Measurements from ENCODE around the gene DNPH1.
A peak's percentile ranks its signal among the peaks of the same experiment; 100 is the strongest.

Gene DNPH1, protein sequence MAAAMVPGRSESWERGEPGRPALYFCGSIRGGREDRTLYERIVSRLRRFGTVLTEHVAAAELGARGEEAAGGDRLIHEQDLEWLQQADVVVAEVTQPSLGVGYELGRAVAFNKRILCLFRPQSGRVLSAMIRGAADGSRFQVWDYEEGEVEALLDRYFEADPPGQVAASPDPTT

DNA sequence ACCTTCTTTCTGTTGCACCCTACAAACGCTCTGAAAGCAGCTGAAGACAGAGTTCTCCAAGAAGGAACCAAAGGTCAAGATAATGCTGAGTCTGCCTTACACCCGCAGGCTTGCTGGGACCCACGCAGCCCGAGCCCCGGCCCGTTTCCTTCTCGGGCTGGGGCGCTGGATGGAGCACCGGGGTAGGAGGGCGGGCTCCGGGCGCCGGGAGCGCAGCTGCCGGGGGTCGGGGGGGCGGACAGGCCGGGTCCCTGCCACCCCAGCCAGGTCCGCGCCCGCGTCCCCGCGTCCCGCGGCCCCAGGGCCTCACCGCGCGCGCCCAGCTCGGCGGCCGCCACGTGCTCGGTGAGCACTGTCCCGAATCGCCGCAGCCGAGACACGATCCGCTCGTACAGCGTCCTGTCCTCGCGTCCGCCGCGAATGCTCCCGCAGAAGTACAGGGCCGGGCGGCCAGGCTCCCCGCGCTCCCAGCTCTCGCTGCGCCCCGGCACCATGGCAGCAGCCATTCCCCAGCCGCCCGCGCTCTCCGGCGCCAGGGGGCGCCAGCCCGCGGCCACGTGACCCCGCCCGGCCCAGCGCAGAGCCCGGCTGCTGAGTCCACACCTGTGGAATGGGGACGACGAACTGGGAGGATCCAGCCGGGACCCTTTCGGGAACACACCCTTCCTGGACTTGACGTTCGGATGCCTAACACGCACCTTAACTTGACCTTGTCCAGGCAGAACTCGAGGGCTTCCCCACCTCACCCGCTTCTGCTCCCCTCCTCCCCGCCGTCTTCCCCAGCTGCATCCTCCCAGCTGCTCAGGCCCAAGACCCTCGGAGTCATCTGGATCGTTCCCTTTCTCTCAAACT is at the start of gene DNPH1:
Gene DNPH1, minus strand, starts transcription at position 531 of the 852 bp plus-strand sequence. Its CDS starts 25 bp downstream, at position 506.
- DNase-seq: peak; percentile 82

DNA sequence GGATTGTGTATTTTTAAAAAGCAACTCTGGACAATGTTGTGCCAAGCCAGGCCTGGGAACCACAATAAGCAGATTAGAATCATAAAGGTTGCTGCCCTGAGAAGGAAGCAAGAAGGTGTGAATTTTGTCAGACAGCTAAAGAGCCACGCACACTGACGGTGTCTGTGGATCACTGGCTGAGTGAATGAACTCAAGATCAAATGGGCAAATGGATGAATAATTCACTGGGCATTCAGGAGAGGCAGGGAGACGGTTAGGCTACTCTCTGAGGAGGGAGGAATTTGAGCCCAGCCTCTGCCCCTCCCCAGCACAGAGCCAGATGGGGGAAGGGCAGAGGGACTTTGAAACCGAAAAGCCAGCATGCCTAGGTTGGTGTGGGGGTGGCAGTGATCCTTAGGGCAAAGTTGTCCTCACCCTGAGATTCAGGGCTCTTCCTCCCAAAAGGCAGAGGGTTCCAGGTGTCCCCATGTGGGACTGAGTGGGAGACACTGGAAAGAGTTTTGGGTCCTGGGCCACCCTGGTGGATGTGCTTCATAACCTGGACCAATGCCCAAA is 49.3 kb upstream of the DNPH1 start:
- no peak for DNase-seq

DNA sequence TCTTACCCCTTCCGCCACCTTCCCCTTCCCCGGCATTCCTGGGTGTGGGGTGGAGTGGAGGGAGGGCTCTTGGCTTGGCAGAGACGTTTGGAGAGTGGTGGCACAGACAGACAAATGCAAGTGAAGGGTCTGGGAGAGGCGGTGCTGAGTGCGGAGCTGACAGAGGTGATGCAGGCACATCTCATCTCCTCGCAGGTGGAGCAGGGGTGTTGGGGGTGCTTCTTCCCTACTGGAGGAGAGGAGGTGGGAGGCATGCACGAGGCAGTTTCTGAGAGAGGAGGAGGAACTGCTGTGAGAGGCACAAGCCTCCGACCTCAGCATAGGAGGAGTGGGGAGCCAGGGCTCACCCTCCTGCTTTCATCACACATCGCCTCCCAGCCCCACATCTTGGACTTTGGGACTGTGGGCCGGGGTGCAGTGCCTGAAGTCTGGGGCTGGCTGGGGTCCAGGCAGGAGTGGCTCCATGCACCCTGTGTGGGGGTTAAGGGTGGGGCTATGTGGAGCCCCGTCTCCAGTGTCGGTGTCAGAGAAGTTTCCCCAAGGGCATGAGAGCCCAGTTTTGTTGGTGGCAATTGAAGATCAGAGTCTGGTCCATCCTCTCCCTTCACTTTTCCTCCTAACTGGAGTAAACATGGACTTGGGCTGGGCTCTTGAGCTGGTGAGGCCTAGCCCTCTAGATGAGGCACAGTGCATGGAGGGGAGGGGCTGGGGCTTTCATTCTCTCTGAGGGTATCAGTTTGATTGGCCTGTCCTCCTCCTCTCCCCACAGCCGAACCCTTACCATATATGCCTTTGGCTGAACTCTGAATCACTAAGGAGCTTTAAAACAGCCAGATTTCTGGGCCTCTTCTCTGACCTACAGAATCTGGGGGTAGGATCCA is 48.6 kb upstream of the DNPH1 start:
- DNase-seq: no peak

DNA sequence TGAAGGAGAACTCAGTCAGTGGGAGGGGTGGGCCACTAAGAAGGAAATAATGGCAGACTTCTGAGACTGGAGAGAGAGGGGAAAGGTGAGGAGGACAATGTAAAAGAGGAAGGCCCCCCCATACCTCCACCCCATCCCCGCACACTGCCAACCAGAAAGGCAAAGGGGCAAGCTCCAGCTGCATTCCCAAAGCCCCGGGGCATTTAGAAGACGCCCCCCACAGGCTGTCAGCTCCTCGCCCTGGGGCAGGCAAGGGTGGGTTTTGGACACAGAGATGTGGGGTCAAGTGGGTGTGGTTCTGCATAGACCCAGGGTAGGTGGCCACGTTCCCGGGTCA is 48.0 kb upstream of the DNPH1 start:
- no peak for DNase-seq

DNA sequence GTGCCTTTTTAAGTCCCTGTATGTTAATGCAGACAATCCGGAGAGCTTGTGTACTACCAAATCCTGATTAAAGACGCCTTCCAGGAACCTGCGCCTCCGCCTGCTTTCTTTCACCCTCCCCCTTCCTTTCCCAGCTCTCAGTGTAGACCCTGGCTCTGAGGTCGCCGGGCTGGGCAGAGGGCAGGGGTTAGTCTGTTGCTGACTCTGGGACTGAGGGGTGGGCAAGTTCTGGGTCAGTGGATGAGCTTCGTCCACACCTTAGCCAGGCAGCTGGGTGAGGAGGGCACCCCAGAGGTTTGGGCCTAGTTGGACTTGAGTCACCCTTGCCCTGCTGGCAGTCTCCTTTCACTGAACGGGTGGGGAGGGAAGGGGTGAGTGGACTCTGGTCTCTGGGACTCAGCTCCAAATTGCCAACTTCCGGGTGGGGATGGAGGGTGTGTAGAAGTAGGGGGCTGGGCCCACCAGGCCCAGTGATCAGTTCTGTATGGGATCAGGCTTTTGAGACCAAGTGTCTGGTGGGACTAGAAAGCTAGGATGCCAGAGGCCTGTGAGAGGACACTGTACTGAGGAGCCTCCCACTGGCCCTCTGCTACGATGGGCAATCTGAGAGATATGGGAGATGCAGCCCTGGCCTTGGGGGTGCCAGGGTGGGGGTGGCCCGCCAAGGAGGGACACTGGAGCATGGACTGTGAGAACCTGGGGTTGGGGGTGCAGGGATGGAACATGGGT is 47.5 kb upstream of the DNPH1 start:
- no peak for DNase-seq

DNA sequence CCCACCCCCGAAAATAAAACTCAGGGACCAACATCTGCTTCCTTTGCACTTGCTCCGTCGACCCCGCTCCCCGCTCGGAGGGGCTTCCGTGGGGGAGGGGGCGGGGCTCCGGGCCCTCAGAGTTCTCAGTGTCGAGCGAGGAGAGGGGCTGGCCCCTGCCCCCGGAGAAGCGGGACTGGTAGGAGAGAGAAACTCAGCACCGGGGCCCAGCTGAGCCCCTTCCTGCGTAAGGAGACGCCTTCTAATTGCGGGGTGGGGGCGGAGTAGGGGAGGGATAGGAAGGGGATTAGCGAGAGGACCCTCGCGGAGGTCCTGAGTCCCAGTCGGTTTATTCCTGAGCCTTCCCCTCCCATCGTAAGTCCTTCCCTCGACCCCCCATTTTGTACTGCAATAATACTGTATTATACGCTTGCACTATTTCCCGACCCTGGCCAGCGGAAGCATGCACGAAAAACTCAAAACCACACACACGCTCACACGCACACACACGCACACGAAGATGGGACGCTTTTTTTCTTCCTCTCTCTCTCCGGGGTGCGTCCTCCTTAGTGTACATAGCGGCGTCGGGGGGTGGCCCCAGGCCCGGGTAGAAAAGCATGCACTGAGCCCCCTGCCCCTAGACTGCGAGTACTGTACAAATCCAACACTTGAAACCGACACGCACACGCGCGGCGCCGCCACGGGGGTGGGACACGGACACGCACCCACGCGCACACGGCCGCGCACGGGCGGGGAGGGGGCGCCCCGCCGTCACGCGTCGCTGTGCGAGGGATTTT is 46.7 kb upstream of the DNPH1 start:
- DNase-seq: peak; percentile 20

DNA sequence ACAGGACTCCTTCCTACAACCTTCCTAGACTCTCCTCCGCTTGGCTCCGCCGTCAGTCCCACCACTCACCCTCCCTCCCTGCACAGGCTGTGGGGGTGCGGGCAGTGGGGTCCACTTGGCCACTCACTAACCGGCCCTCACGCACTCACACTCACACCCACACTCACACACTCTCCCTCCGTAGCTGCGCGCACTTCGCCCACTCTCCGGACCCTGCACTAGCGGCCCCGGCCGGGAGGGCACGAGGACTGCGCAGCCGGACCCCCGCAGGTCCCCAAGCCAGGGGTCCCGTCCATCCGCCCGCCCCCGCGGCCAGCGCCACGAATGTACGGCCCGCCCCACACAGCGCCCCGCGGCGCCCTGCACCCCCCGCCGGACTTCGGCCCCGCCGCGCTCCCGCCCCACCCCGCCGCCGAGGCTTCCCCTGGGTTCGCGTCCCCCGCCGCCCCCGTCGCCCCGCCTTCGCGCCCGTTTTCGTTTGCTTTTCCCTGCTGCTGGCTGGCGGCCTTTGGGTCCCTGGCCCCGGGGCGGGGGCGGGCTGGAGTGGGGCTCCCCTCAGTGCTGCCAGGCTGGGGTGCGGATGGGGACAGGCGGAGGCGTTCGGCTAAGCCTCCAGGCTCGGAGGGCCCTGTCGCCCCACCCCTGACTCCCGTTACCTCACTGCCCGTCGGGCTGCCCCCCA is 45.8 kb upstream of the DNPH1 start:
- peak; percentile 43 for DNase-seq

DNA sequence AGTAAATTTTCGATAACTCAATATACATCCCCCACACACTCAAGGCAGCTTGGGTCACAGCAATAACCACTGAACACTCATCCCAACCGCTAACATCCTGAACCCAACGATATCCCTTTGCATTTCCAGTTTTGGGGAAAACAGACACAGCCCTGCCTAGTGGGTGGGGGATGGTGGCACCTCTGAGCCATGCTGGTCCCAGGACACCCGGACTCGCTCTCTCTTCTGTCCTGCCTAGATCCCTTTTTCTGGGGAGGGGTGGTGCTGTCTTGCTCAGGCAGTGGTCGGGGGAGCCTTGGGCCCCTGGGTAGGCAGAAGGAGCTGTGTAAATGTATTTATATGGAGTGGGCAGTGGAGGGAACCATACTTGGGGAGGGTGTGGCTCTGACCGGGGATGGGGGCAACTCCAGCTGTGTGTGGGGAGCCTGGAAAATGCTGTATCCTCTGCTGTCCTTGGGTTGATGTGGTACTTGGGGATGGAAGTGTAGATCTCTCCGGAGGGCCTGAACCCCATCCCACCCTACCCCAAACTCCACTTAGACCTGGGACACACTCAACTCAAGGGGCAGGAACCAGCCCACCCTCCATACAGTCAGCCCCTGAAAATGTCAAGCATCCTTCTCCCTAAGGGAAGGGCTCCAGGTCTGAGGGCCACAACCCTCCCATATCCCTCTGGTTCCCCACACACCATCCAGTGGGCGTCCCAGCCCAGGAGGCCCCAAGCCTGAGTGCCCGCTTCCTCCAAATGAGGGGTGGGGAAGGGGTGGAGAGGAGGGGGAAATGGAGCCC is 45.0 kb upstream of the DNPH1 start:
- DNase-seq: no peak

DNA sequence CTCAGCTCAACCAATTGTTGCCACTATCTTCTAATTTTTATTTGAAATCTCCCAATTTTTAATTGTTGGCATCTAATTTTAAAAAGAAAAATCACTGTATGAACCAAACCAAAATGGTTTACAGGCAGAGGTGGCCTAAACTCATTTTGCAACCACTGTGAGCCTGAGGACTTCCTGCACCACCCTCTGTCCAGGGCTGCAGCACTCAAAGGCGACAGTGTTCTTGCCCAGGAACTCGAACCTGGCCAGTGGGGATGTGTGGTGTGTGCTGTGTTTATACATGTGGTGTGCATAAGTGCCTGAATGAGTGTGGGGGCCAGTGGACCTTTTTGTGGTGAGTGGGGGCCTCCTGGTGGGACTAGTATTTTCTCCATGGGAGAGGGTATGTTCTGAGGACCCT is 44.4 kb upstream of the DNPH1 start:
- no peak for DNase-seq

DNA sequence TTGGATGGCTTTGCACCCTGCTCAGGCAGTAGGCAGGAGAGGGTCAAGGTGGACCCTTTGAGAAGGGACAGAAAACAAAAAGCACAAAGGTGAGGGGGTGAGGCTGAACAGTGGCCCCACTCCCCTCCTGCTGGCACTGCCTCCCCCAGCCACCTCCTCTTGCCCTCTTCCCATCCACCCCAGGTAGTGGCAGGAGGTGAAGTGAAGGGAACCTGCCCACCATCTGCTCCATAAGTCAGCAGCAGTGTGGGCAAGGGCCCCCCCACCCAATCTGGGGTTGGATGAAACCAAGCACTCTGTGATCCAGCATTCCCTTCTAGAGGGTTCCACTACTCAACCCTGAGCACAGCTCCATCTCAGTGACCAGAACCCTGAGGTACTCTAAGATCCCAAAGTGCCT is 42.7 kb upstream of the DNPH1 start:
- no peak for DNase-seq

DNA sequence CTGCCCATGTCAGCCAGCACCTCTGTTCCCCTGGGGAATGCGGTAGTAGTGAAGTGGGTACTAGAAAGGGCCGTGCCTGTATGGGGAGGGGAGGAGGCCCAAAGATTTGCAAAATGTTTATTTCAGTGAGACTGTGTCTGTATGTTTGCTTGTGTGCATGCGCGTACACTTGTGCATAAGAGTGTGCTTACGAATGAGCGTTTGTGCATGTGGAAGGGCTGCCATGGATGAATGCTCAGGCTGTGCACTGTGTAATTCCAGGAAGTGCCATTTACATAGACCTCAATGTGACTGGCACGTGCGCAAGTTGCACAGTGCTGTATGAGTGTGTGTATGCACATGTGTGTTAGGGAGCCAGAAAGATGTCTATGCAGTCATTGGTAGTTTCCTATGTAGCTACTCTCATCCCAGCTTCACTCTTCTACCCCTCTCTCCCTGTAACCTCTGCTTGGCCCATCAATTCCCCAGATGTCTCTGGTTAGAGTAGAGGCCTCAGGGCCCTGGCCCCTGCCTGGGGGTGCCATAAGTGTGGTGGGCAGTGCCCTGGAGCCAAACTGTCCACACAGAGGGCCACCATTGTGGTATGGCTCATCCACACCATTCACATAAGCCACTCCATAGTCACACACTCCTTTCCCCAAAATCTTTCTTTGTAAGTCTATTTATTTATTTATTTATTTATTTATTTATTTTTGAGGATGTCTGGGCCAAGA is 42.0 kb upstream of the DNPH1 start:
- DNase-seq: no peak

DNA sequence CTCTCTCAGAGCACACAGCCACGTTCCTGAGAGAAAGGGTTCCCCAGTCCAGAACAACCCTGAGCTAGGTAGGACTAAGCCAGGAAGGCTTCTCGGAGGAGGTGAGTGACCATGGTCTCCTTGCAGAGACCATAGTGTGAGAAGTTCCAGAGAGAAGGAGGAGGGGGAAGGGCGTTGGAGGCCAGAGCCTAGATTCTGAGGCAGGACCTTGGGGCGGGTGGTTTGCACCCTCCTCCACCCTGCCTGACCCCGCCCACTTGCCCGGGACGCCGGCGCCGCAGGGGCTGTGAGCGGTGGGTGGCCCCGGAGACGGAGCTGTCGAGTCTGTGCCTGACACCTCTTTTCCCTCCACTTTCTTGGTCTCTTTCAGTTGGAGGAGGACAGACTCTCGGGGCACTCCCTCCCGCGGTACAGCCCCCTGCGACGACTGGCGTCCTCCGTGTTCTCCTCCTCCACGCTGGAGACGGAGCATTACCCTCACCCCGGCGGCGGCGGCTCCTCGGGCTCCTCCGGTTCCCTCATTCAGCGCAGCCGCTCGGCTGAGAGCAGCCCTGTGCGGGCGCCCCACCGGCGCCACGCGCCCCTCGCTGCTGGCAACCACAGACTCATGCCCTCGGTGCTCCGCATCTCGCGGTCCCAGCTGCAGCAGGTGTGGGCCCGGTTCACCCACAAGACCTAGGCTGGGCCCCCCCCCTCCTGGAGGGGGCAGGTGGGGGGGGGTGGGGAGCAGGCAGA is 40.2 kb upstream of the DNPH1 start:
- peak; percentile 51 for DNase-seq

DNA sequence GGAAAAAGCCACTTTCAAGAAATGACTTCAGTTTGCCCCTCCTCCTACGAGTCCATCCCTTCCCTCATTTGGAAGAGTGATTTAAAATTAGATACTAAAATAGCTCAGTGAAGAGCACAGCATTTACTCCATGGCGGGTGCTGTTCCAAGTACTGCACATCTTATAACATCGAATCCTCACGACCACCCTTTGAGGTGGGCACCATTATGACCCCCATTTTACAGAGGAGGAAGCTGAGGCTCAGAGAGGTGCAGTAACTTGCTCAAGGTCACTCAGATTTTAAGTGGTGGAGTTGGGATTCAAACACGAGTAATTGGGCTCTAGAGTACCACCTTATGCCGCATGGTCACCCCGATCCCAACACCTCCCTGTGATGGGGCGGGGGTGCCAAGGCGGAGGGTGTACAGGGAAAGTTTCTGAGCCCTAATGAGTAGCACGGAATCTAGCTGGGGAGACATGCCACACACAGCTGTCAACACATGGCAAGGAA is 39.5 kb upstream of the DNPH1 start:
- no peak for DNase-seq

DNA sequence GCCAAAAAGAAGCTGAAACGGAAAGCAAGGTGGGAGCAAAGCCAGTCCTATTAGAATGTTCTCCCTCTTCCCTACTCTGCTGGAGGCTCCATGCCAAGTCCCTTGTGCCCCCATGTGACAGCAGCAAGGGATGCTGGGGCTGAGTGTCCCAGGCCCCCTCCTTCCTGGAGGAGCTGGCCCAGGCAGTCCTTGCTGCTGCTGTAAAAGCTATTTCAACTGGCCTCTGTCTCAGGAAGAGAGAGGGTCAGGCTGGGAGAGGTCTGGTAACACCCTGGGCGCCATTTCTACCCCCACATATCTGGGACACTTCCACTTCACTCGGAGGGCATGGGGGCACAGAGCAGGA is 39.0 kb upstream of the DNPH1 start:
- DNase-seq: no peak

DNA sequence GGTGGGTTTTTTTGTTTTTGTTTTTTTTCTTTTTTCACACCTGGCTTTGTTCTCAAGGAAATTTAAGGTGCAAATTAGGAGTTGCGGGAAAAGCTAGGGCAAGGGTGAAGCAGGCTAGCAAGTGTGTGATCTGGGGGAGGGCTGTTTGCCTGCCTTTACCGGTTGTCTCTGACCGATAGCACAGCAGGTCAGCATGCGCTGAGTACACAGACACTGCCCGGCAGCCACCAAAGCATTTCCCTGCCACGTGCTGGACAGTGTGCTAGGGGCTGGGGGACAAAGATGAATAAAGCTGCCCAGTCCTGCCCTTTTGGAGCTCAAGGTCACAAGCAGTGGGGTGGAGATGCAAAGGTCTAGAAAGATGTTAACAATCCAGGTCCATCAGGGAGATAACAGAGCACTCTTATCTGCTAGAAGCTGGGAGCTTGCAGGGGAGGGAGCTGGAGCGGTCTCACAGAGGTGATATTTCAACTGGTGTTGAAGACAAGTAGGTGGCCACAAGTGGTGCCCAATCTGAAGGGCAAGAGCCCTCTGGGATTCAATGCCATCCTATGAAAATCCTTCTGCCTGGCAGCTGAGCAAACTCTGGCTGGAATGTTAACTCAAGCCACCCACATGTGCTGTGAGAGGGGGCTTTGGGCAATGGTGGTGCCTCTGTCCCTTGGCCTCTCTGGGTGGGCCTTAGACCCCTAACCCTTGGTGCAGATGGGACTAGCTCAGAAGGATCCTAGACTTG is 38.5 kb upstream of the DNPH1 start:
- DNase-seq: no peak

DNA sequence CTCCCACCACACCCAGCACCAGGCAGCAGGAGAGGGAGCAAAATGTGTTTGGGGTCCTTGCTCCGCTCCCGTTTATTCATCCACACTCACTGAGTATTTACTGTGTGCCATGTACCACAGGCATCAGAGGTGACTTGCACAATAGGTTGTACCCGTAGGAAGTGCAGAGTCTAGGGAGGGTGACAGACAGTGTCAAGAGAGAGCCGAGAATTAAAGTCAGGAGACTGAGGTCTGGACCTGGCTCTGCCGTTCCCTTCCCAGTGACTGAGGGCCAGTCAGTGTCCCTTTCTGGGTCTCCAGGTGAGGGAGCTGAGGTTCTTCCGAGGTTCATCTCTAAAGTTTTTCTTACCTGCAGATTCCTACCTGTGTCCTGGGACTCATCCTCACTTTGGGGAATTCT is 36.3 kb upstream of the DNPH1 start:
- no peak for DNase-seq

DNA sequence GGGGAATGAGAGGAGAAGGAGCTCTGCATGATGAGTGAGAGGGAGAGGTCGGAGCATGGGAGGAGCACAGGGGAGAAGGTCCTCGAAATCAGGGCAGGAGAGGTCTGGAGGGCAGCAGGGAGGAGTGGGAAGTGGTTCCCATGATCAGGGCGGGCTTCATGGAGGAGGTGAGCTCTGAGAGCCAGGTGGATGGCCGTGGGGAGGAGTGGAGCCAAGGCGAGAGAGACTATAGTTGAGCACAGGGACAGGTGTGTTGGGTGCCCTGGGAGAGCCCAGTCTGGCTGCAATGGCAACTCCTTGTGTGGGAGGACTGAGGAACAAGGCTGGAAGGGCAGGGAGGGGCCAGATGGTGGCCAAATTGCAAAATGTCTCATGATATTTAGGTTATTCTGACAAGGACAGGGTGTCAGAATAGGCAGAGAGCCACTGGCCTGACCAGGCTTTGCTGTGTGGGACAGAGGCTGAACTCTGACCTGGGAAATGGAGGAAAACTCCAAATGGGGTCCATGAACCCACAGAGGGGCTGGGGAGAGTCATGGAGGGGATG is 35.4 kb upstream of the DNPH1 start:
- no peak for DNase-seq
